Body of pancreas (tissue), 4 donors: Measurements from ENCODE around the gene EIF3A.

ENCODE experiments used
- CTCF ChIP-seq, 7 experiments: fragments of 450-650 bp in 4 of 7; fragments of 200-600 bp in 3 of 7; sonication (generic) in 3 of 7; IDR thresholded peaks; one replicate each; pipeline ENCODE4 v1.5.1; 2016 to 2019; ENCODE audit warnings: antibody characterized with exemption in 7 of 7
- POLR2A ChIP-seq, 3 donors: fragments of 450-650 bp; IDR thresholded peaks; one replicate each; pipeline ENCODE4 v1.6.1; 2016; ENCODE audit warnings: antibody characterized with exemption in 3 of 3, mild to moderate bottlenecking in 2 of 3

- TF ChIP-seq CTCF (IDR thresholded peaks at IDR 0.05): no peak
- no peak for TF ChIP-seq POLR2A (IDR thresholded peaks at IDR 0.05)
These were observed 4.3 kb upstream of the EIF3A start for GRCh38 chr10:119084896-119085295.
